PC-3 (cell line): ENCODE results near the gene TMEM156. TPM values are rescaled to one million over a fixed set of nuclear protein-coding genes. Genes with fewer than 3 reads are reported as not detected.

Experiments
- ATAC-seq: fragments of 200-7000 bp; cut with Tn5 transposase; 2 replicates; pipeline ENCODE4 v1.9.1; 2020; ENCODE audit warnings: mild to moderate bottlenecking, moderate library complexity
- BruUV-seq: library from RNA; stranded (reverse); fragments of 400-500 nt; replicated peaks from 2 replicates; lab custom pipeline; 2021; lab: Mats Ljungman, UMichigan
- CTCF ChIA-PET: fragments of 300-600 bp; sonication (Branson Sonifier 250); formaldehyde crosslinking; loops from one replicate; lab custom pipeline; 2022; ENCODE audit warnings: antibody characterized with exemption; lab: Charles Lee
- POLR2A ChIA-PET: fragments of 300-600 bp; sonication (Branson Sonifier 250); formaldehyde crosslinking; loops from one replicate; lab custom pipeline; 2022; ENCODE audit warnings: antibody characterized with exemption; ENCODE audit not compliant: unreplicated experiment; lab: Charles Lee
- DNase-seq: peaks from one replicate; pipeline ENCODE4 v3.0.0-alpha.2; 2015
- H2AFZ ChIP-seq: fragments of 300-600 bp; sonication (generic); 2 replicates; pipeline ENCODE4 v1.6.0; 2016; ENCODE audit warnings: antibody characterized with exemption, low read length
- H3F3A ChIP-seq: fragments of 300-600 bp; sonication (generic); one replicate; pipeline ENCODE4 v1.6.0; 2017; ENCODE audit warnings: antibody characterized with exemption, low read length, control low read depth, mild to moderate bottlenecking; ENCODE audit not compliant: unreplicated experiment
- H3K27ac ChIP-seq: fragments of 300-600 bp; sonication (generic); 2 replicates; pipeline ENCODE4 v1.5.1; 2016; ENCODE audit warnings: mild to moderate bottlenecking, low read length
- H3K27me3 ChIP-seq: fragments of 300-600 bp; sonication (generic); 2 replicates; pipeline ENCODE4 v1.6.1; 2016; ENCODE audit warnings: low read length, mixed read lengths
- H3K36me3 ChIP-seq: fragments of 300-600 bp; sonication (generic); 2 replicates; pipeline ENCODE4 v1.6.1; 2016; ENCODE audit warnings: low read depth, mixed run types, low read length, mixed read lengths
- H3K4me1 ChIP-seq: fragments of 300-600 bp; sonication (generic); 2 replicates; pipeline ENCODE4 v1.5.1; 2016; ENCODE audit warnings: low read length; ENCODE audit not compliant: insufficient read depth
- H3K4me2 ChIP-seq: fragments of 300-600 bp; sonication (generic); 2 replicates; pipeline ENCODE4 v1.6.0; 2016; ENCODE audit warnings: low read length
- H3K4me3 ChIP-seq: fragments of 300-600 bp; sonication (generic); 2 replicates; pipeline ENCODE4 v1.5.1; 2016; ENCODE audit warnings: mild to moderate bottlenecking, low read length, mixed read lengths
- H3K79me2 ChIP-seq: fragments of 300-600 bp; sonication (generic); 2 replicates; pipeline ENCODE4 v1.6.1; 2017; ENCODE audit warnings: low read length, mixed read lengths
- H3K9ac ChIP-seq: fragments of 300-600 bp; sonication (generic); 2 replicates; pipeline ENCODE4 v1.6.0; 2016; ENCODE audit warnings: mild to moderate bottlenecking, low read length
- H3K9me2 ChIP-seq: fragments of 300-600 bp; sonication (generic); replicated peaks from 2 replicates; pipeline ENCODE4 v1.6.1; 2016; ENCODE audit warnings: mixed run types, low read length, mixed read lengths
- H3K9me3 ChIP-seq: fragments of 300-600 bp; sonication (generic); 2 replicates; pipeline ENCODE4 v1.6.1; 2016; ENCODE audit warnings: low read length, mixed read lengths
- H4K20me1 ChIP-seq: fragments of 300-600 bp; sonication (generic); 2 replicates; pipeline ENCODE4 v1.6.1; 2016; ENCODE audit warnings: low read length, mixed read lengths
- CTCF ChIP-seq: fragments of 300-600 bp; sonication (generic); conservative IDR thresholded peaks from 2 replicates; pipeline ENCODE4 v1.5.1; 2017; ENCODE audit warnings: antibody characterized with exemption, low read depth, mild to moderate bottlenecking, low read length
- EZH2 ChIP-seq: fragments of 300-600 bp; sonication (generic); IDR thresholded peaks from one replicate; pipeline ENCODE4 v1.6.1; 2017; ENCODE audit warnings: antibody characterized with exemption, mild to moderate bottlenecking, low read length; ENCODE audit not compliant: unreplicated experiment
- EZH2phosphoT487 ChIP-seq: fragments of 300-600 bp; sonication (generic); IDR thresholded peaks from 2 replicates; pipeline ENCODE4 v1.6.1; 2018; ENCODE audit warnings: mild to moderate bottlenecking, antibody characterized with exemption, low read length, borderline replicate concordance
- intact Hi-C: fragments of 100-400 bp; cut with micrococcal nuclease; formaldehyde crosslinking; loops from 2 replicates; pipeline ENCODE4 v1.9.0; 2023
- total RNA-seq: library from RNA; depleted of rRNA; stranded (reverse); fragments of >200 nt; gene quantifications from 2 replicates; pipeline ENCODE4 v1.2.3, GENCODE V29; 2014

TMEM156 gene
- total RNA-seq, 1 experiment from 2014 or later: 41.5 TPM

GRCh38 chr4:39023059-39023458 lies 9.2 kb downstream of the TMEM156 start:
- peaks cover 14% of the 10 kb centered on the region; the same call in 1 of the 2 replicates for H3K36me3 ChIP-seq
- ChIA-PET POLR2A (no interaction called here), CTCF (no interaction called here)
- H4K20me1 ChIP-seq: peaks cover 1% of the 10 kb centered on the region; the same call in 1 of the 2 replicates
- H3K9me3 ChIP-seq: no peaks in the 10 kb centered on the region
- no TSS peak for BruUV-seq
- ATAC-seq (no peak), DNase-seq (no peak)
- no peak overlapping the region for H3K4me2 ChIP-seq
- no peaks in the 10 kb centered on the region for H3F3A ChIP-seq
- intact Hi-C loops: no loop called here
- H3K9ac ChIP-seq: no peak overlapping the region
- no peaks in the 10 kb centered on the region for H3K9me2 ChIP-seq
- H3K4me1 ChIP-seq: peaks cover 7% of the 10 kb centered on the region; the same call in 1 of the 2 replicates
- no peaks in the 10 kb centered on the region for H3K27me3 ChIP-seq
- no peak for TF ChIP-seq EZH2
- no peak for TF ChIP-seq EZH2phosphoT487
- TF ChIP-seq CTCF: no peak
- no peak overlapping the region for H3K27ac ChIP-seq
- no peak overlapping the region for H2AFZ ChIP-seq
- H3K4me3 ChIP-seq: no peak overlapping the region
- H3K79me2 ChIP-seq: peaks cover 66% of the 10 kb centered on the region

- TF ChIP-seq EZH2 (no peak), CTCF (no peak), EZH2phosphoT487 (no peak)
- Histone ChIP-seq H3F3A (no peaks in the 10 kb centered on the region), H2AFZ (no peak overlapping the region), H4K20me1 (no peaks in the 10 kb centered on the region), H3K4me2 (no peak overlapping the region), H3K36me3 (peaks cover 13% of the 10 kb centered on the region; the same call in 1 of the 2 replicates), H3K4me3 (no peak overlapping the region), H3K9ac (no peak overlapping the region), H3K79me2 (peaks cover 57% of the 10 kb centered on the region), H3K27ac (no peak overlapping the region), H3K27me3 (no peaks in the 10 kb centered on the region), H3K9me2 (no peaks in the 10 kb centered on the region), H3K9me3 (no peaks in the 10 kb centered on the region), H3K4me1 (peaks cover 6% of the 10 kb centered on the region; the same call in 1 of the 2 replicates)
- ChIA-PET CTCF (no interaction called here), POLR2A (no interaction called here)
- DNase-seq (no peak), ATAC-seq (no peak)
- BruUV-seq: no TSS peak
- intact Hi-C loops: no loop called here
Observed at GRCh38 chr4:39022241-39022640, 10.0 kb downstream of the TMEM156 start.

- intact Hi-C loops: no loop called here
Observed at GRCh38 chr4:39021631-39022030, 10.6 kb downstream of the TMEM156 start.

More at GRCh38 chr4:39021631-39022030, 10.6 kb downstream of the TMEM156 start:
- no peak overlapping the region for H3K4me2 ChIP-seq
- ATAC-seq: no peak
- H3K36me3 ChIP-seq: peaks cover 13% of the 10 kb centered on the region; the same call in 1 of the 2 replicates
- no peaks in the 10 kb centered on the region for H3K27me3 ChIP-seq
- DNase-seq: no peak
- POLR2A ChIA-PET: no interaction called here
- H3K79me2 ChIP-seq: peaks cover 51% of the 10 kb centered on the region
- no peak for TF ChIP-seq EZH2
- CTCF ChIA-PET: no interaction called here
- no peaks in the 10 kb centered on the region for H3K9me2 ChIP-seq
- no peak overlapping the region for H3K4me3 ChIP-seq
- H4K20me1 ChIP-seq: no peaks in the 10 kb centered on the region
- no peak overlapping the region for H3K27ac ChIP-seq
- no peak overlapping the region for H2AFZ ChIP-seq
- H3K4me1 ChIP-seq: peaks cover 6% of the 10 kb centered on the region; the same call in 1 of the 2 replicates
- no peaks in the 10 kb centered on the region for H3F3A ChIP-seq
- no peaks in the 10 kb centered on the region for H3K9me3 ChIP-seq
- BruUV-seq: no TSS peak
- no peak overlapping the region for H3K9ac ChIP-seq
